HuH-7 (cell line): ENCODE results near the gene ENTPD1.
"Not testable (repeated sequence)": the region's sequence is repeated elsewhere in the genome, so short reads cannot be mapped to it uniquely, and the experiment has no call there.

ENCODE experiments used
- DNase-seq: peaks from one replicate; pipeline ENCODE4 v3.0.0; 2011; ENCODE audit warnings: low spot score

Gene ENTPD1

GRCh38 chr10:95794195-95794594 is 38.2 kb downstream of the ENTPD1 start:
- DNase-seq, result no peak

- DNase-seq, result no peak
Observed at GRCh38 chr10:95795602-95796001, 39.6 kb downstream of the ENTPD1 start.

- no peak for DNase-seq
Observed at GRCh38 chr10:95796504-95796903, 40.5 kb downstream of the ENTPD1 start.

- DNase-seq, result no peak
Observed at GRCh38 chr10:95798096-95798855, 42.3 kb downstream of the ENTPD1 start.

- DNase-seq, result not testable (repeated sequence)
Observed at GRCh38 chr10:95800286-95800685, 44.3 kb downstream of the ENTPD1 start.

- DNase-seq, result not testable (repeated sequence)
Observed at GRCh38 chr10:95806687-95807380, 50.9 kb downstream of the ENTPD1 start.

- DNase-seq, result not testable (repeated sequence)
Observed at GRCh38 chr10:95808705-95809308, 52.8 kb downstream of the ENTPD1 start.

GRCh38 chr10:95809370-95810197 is 53.6 kb downstream of the ENTPD1 start:
- DNase-seq, result no peak

GRCh38 chr10:95810198-95810976 is 54.4 kb downstream of the ENTPD1 start:
- DNase-seq, result no peak

- DNase-seq, result no peak
Observed at GRCh38 chr10:95813054-95813685, 57.2 kb downstream of the ENTPD1 start.

- DNase-seq, result no peak
Observed at GRCh38 chr10:95814011-95814727, 58.2 kb downstream of the ENTPD1 start.

GRCh38 chr10:95815133-95815532 is 59.2 kb downstream of the ENTPD1 start:
- DNase-seq, result no peak

- DNase-seq, result no peak
Observed at GRCh38 chr10:95815701-95816240, 59.8 kb downstream of the ENTPD1 start.

GRCh38 chr10:95818010-95818409 is 62.0 kb downstream of the ENTPD1 start:
- DNase-seq, result no peak

GRCh38 chr10:95818668-95819067 is 62.7 kb downstream of the ENTPD1 start:
- peak; percentile 26 for DNase-seq

- no peak for DNase-seq
Observed at GRCh38 chr10:95819620-95820329, 63.8 kb downstream of the ENTPD1 start.

GRCh38 chr10:95820363-95820762 is 64.4 kb downstream of the ENTPD1 start:
- no peak for DNase-seq

- no peak for DNase-seq
Observed at GRCh38 chr10:95821720-95822119, 65.8 kb downstream of the ENTPD1 start.

- no peak for DNase-seq
Observed at GRCh38 chr10:95830044-95830443, 74.1 kb downstream of the ENTPD1 start.
